ENCODE results near the gene VPS13D. TPM values are rescaled to one million over a fixed set of nuclear protein-coding genes. Genes with fewer than 3 reads are reported as not detected.

Gene VPS13D
- total and polyA plus RNA-seq, 10 of the 15 experiments (the other 5 are each of a cell fraction or from before 2014, with no cell fraction given): 1.4 to 16.9 (median 8.5) TPM

DNA sequence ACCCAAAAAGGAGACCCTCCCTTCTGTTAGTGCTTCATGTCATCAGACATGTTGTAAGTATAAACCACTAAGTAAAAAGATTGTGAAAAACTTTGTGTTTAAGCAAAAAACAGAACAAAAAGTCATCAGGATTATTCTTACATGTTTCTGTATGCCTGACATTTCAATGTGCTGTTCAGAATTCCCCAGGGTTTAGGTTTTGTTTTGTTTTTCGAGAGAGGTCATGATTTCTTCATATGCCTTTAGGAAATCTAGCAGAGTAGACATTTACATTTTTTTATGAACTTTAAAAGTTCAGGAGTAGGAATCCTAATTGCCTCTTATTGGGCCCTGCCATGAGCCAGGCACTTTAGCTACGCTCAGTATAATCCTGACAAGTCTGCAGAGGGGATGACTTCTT lies 85.3 kb downstream of the VPS13D start:
- ChIA-PET SMC1A (ENCODE audit: uncharacterized antibody, unreplicated experiment) (interaction anchor here (0.9 to 4.2 kb wide), 9 partner anchors 8 to 344 kb away, joined by 3 to 26 read pairs (median 4); partner anchors contain the start of gene DHRS3), POLR2A (no interaction called here), RAD21 (ENCODE audit: unreplicated experiment) (interaction anchor here (1.3 to 4.3 kb wide), 3 partner anchors 43 to 344 kb away, joined by 5 to 37 read pairs (median 8); partner anchors contain the start of gene DHRS3), CTCF (interaction anchor here (1.0 to 7.5 kb wide), 10 partner anchors 10 to 349 kb away, joined by 3 to 63 read pairs (median 5); partner anchors contain the start of gene DHRS3)
- no peak overlapping the region for H2AFZ ChIP-seq (ENCODE audit: control insufficient read depth, low read depth, low read length)
- no peaks in the 10 kb centered on the region for H3K79me2 ChIP-seq (ENCODE audit: control insufficient read depth, insufficient read depth, low read length)
- H3K27me3 ChIP-seq (replicated peaks in 1 of 2; ENCODE audit: control insufficient read depth in 2 of 2, insufficient read depth in 2 of 2, low read length in 1 of 2): no peaks in the 10 kb centered on the region
- TF ChIP-seq, protein P1, sequence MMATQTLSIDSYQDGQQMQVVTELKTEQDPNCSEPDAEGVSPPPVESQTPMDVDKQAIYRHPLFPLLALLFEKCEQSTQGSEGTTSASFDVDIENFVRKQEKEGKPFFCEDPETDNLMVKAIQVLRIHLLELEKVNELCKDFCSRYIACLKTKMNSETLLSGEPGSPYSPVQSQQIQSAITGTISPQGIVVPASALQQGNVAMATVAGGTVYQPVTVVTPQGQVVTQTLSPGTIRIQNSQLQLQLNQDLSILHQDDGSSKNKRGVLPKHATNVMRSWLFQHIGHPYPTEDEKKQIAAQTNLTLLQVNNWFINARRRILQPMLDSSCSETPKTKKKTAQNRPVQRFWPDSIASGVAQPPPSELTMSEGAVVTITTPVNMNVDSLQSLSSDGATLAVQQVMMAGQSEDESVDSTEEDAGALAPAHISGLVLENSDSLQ (IDR thresholded peaks at IDR 0.05): no peak
- TF ChIP-seq TBL1XR1 (IDR thresholded peaks at IDR 0.05; ENCODE audit: low read depth, low read length): no peak
- TF ChIP-seq, protein P2, sequence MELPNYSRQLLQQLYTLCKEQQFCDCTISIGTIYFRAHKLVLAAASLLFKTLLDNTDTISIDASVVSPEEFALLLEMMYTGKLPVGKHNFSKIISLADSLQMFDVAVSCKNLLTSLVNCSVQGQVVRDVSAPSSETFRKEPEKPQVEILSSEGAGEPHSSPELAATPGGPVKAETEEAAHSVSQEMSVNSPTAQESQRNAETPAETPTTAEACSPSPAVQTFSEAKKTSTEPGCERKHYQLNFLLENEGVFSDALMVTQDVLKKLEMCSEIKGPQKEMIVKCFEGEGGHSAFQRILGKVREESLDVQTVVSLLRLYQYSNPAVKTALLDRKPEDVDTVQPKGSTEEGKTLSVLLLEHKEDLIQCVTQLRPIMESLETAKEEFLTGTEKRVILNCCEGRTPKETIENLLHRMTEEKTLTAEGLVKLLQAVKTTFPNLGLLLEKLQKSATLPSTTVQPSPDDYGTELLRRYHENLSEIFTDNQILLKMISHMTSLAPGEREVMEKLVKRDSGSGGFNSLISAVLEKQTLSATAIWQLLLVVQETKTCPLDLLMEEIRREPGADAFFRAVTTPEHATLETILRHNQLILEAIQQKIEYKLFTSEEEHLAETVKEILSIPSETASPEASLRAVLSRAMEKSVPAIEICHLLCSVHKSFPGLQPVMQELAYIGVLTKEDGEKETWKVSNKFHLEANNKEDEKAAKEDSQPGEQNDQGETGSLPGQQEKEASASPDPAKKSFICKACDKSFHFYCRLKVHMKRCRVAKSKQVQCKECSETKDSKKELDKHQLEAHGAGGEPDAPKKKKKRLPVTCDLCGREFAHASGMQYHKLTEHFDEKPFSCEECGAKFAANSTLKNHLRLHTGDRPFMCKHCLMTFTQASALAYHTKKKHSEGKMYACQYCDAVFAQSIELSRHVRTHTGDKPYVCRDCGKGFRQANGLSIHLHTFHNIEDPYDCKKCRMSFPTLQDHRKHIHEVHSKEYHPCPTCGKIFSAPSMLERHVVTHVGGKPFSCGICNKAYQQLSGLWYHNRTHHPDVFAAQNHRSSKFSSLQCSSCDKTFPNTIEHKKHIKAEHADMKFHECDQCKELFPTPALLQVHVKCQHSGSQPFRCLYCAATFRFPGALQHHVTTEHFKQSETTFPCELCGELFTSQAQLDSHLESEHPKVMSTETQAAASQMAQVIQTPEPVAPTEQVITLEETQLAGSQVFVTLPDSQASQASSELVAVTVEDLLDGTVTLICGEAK (IDR thresholded peaks at IDR 0.05; ENCODE audit: borderline replicate concordance): no peak
- no peak for TF ChIP-seq BCL11A (IDR thresholded peaks at IDR 0.05; ENCODE audit: low read depth, low read length)
- TF ChIP-seq KLF5 (IDR thresholded peaks at IDR 0.05; ENCODE audit: partially characterized antibody): no peak
- no peak for TF ChIP-seq POLR2A (IDR thresholded peaks at IDR 0.05; ENCODE audit: low read depth, low read length)
- TF ChIP-seq, protein P3, sequence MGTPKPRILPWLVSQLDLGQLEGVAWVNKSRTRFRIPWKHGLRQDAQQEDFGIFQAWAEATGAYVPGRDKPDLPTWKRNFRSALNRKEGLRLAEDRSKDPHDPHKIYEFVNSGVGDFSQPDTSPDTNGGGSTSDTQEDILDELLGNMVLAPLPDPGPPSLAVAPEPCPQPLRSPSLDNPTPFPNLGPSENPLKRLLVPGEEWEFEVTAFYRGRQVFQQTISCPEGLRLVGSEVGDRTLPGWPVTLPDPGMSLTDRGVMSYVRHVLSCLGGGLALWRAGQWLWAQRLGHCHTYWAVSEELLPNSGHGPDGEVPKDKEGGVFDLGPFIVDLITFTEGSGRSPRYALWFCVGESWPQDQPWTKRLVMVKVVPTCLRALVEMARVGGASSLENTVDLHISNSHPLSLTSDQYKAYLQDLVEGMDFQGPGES (IDR thresholded peaks at IDR 0.05): no peak
- TF ChIP-seq E4F1 (IDR thresholded peaks at IDR 0.05; ENCODE audit: borderline replicate concordance, partially characterized antibody): no peak
- no peak for TF ChIP-seq ZNF217 (IDR thresholded peaks at IDR 0.05)
- TF ChIP-seq WRNIP1 (IDR thresholded peaks at IDR 0.05; ENCODE audit: borderline replicate concordance, low read depth, low read length): no peak
- H3K4me3 ChIP-seq: no peak overlapping the region
- WGBS (ENCODE audit: insufficient coverage, insufficient replicate concordance, low lambda C conversion rate, missing lambda C conversion rate): 67% methylated on average over 2 of the region's 2 CpGs
- no peak overlapping the region for H3K4me2 ChIP-seq (ENCODE audit: control insufficient read depth, insufficient read depth)
- no peak overlapping the region for H3K27ac ChIP-seq (ENCODE audit: control insufficient read depth, insufficient read depth)
- in situ Hi-C loops (cut with MboI): no loop called here
- H3K9me3 ChIP-seq (replicated peaks; ENCODE audit: control insufficient read depth, insufficient read depth, low read length): no peaks in the 10 kb centered on the region
- DNase-seq (ENCODE audit: low read depth, low spot score) (no peak), FAIRE-seq (no peak), ATAC-seq (no peak)
- H3K9ac ChIP-seq (ENCODE audit: control insufficient read depth, insufficient read depth, low read length): no peak overlapping the region
- intact Hi-C loops (cut with micrococcal nuclease; ENCODE audit: unreplicated experiment): no loop called here
- H4K20me1 ChIP-seq (ENCODE audit: control insufficient read depth, insufficient read depth): no peaks in the 10 kb centered on the region
- H3K36me3 ChIP-seq (ENCODE audit: control insufficient read depth in 2 of 2, insufficient read depth in 2 of 2, low read length in 1 of 2): peaks cover 3 to 9% of the 10 kb centered on the region in 2 experiments
- H3K4me1 ChIP-seq (ENCODE audit: control insufficient read depth, insufficient read depth, low read length): no peaks in the 10 kb centered on the region
- BruUV-seq (replicated peaks): no TSS peak
